Smooth muscle cell (in vitro differentiated cells): ENCODE measurements around the gene MTG2. TPM values are rescaled to one million over a fixed set of nuclear protein-coding genes. Genes with fewer than 3 reads are reported as not detected.

Experiments
- DNase-seq: peaks from one replicate; lab custom pipeline; 2025; ENCODE audit not compliant: unreplicated experiment; lab: John Stamatoyannopoulos, UW
- H2AFZ ChIP-seq: fragments of 200-600 bp; sonication (generic); 2 replicates; pipeline ENCODE4 v1.6.0; 2016; ENCODE audit warnings: antibody characterized with exemption, low read depth, mild to moderate bottlenecking
- H3F3A ChIP-seq: fragments of 200-600 bp; sonication (generic); 2 replicates; pipeline ENCODE4 v1.6.0; 2017; ENCODE audit warnings: antibody characterized with exemption, low read depth
- H3K27ac ChIP-seq: fragments of 200-600 bp; sonication (generic); 2 replicates; pipeline ENCODE4 v1.5.1; 2016; ENCODE audit warnings: low read depth, mild to moderate bottlenecking
- H3K27me3 ChIP-seq: fragments of 200-600 bp; sonication (generic); 2 replicates; pipeline ENCODE4 v1.6.1; 2016; ENCODE audit warnings: low read depth, mild to moderate bottlenecking
- H3K36me3 ChIP-seq: fragments of 200-600 bp; sonication (generic); 2 replicates; pipeline ENCODE4 v1.5.1; 2016; ENCODE audit warnings: low read depth
- H3K4me1 ChIP-seq: fragments of 200-600 bp; sonication (generic); 2 replicates; pipeline ENCODE4 v1.5.1; 2016; ENCODE audit warnings: low read depth
- H3K4me2 ChIP-seq: fragments of 200-600 bp; sonication (generic); 2 replicates; pipeline ENCODE4 v1.6.0; 2016; ENCODE audit warnings: mild to moderate bottlenecking
- H3K4me3 ChIP-seq: fragments of 200-600 bp; sonication (generic); 2 replicates; pipeline ENCODE4 v1.5.1; 2016; ENCODE audit warnings: mild to moderate bottlenecking
- H3K79me2 ChIP-seq: fragments of 200-600 bp; sonication (generic); 2 replicates; pipeline ENCODE4 v1.6.0; 2016; ENCODE audit warnings: low read depth, mild to moderate bottlenecking
- H3K9ac ChIP-seq: fragments of 200-600 bp; sonication (generic); 2 replicates; pipeline ENCODE4 v1.6.0; 2016; ENCODE audit warnings: low read depth
- H3K9me3 ChIP-seq: fragments of 200-600 bp; sonication (generic); replicated peaks from 2 replicates; pipeline ENCODE4 v1.5.1; 2016; ENCODE audit warnings: low read depth
- H4K20me1 ChIP-seq: fragments of 200-600 bp; sonication (generic); 2 replicates; pipeline ENCODE4 v1.6.0; 2016; ENCODE audit warnings: low read depth
- WGBS: methylation state at CpG from one replicate; pipeline ENCODE4 v1.1.7; 2016; ENCODE audit warnings: low lambda C conversion rate; 5-methylcytosine and 5-hydroxymethylcytosine counted together
- polyA plus RNA-seq: library from polyadenylated mRNA; unstranded; fragments of >200 nt; fragmentation: Nextera tagmentation; extraction: Ambion mirVana; gene quantifications from 2 replicates; pipeline ENCODE4 v1.2.1, GENCODE V29; 2016
- total RNA-seq: library from RNA; depleted of rRNA; stranded (reverse); fragments of >200 nt; gene quantifications from 2 replicates; pipeline ENCODE4 v1.2.3, GENCODE V29; 2014
- TF ChIP-seq, protein P1 (sequence below): fragments of 200-600 bp; sonication (generic); IDR thresholded peaks from 2 replicates; pipeline ENCODE4 v1.5.1; 2017; ENCODE audit warnings: borderline replicate concordance, mild to moderate bottlenecking, antibody characterized with exemption; ENCODE audit not compliant: insufficient read depth, poor library complexity, severe bottlenecking

Gene MTG2
- total and polyA plus RNA-seq, 2 experiments from 2014 or later: 17.9 to 21.9 TPM

DNA sequence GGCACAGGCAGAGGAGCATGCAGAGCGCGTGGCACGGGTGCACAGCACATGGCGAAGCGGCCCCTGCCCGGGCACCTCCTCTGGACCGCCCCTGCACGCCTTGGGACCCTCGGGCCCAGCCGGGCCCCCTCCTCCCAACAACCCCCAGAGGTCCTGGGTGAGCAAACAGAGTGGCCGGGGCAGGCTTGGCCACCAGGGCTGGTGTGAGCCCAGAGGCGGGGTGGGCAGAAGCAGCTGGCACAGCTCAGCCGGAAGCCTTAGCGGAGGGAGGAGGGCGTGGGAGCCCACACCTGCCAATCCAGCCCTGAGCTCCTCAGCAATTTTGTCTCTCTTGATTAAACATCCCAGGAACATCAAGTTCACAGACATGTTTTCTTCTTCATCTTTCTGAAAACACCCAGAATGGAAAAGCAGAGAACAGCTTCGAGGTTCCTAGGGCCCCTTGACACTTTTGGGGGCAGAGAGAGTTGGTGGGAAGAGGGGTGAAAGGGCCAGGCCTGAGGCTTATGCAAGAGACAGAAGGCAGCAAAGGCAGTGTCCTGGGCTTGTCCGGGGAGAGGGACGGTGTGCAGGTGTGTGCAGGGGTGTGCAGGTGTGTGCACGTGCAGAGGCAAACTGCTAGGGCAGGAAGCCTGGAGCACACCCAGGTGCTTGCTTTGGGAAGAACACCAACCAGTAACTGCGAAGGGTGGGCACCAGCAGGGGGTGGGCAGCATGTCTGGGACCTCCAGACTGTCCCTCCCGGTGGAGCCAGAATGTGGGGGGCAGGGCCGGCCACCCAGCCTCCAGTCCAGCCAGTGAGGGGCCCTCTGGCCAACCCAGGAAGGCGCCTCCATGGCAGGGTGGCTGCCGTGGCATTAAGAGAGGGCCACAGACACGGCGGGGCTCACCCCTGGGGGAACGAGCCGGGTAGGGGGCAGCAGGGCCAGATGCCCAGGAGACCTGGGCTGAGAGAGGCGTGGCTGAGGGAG lies 32.5 kb downstream of the MTG2 start:
- WGBS: 93% methylated on average over 29 of the region's 29 CpGs
- DNase-seq: no peak
- Histone ChIP-seq H3K4me2 (no peak overlapping the region), H3F3A (no peaks in the 10 kb centered on the region), H3K79me2 (no peaks in the 10 kb centered on the region), H3K36me3 (no peaks in the 10 kb centered on the region), H3K4me3 (no peak overlapping the region), H4K20me1 (peaks cover 4% of the 10 kb centered on the region), H3K9ac (no peak overlapping the region), H3K27ac (no peak overlapping the region), H3K4me1 (peaks cover 10% of the 10 kb centered on the region), H2AFZ (no peak overlapping the region), H3K9me3 (no peaks in the 10 kb centered on the region), H3K27me3 (peaks cover 54% of the 10 kb centered on the region)
- TF ChIP-seq, protein P1, sequence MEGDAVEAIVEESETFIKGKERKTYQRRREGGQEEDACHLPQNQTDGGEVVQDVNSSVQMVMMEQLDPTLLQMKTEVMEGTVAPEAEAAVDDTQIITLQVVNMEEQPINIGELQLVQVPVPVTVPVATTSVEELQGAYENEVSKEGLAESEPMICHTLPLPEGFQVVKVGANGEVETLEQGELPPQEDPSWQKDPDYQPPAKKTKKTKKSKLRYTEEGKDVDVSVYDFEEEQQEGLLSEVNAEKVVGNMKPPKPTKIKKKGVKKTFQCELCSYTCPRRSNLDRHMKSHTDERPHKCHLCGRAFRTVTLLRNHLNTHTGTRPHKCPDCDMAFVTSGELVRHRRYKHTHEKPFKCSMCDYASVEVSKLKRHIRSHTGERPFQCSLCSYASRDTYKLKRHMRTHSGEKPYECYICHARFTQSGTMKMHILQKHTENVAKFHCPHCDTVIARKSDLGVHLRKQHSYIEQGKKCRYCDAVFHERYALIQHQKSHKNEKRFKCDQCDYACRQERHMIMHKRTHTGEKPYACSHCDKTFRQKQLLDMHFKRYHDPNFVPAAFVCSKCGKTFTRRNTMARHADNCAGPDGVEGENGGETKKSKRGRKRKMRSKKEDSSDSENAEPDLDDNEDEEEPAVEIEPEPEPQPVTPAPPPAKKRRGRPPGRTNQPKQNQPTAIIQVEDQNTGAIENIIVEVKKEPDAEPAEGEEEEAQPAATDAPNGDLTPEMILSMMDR: no peak

DNA sequence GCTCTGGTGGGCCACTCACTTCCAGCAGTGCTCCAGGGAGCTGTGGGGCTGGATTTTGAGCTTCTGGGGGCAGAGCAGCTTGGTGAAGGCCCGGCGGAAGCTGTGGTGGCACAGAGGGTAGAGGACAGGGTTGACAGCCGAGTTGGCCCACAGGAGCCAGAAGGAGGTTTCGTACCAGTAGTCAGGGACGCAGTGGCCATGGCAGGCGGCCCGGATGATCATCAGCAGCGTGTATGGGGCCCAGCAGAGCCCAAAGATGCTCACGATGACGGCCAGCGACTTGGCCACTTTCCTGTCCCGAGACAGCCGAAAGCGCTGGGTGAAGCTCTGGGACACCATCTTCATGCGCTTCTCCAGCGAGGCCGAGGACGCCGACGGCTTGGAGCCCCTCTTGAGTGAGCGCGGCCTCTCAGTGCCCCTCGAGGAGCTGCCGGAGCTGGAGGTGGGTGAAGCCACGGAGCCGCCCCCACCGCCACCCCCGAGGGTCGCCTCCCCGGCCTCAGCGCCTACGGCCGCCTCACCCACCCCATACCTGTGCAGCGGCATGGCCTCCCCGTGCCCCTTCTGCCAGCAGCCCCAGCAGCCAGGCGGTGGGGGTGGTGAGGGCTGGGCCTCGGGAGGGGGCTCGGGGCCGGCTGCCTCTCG lies 33.3 kb downstream of the MTG2 start:
- Histone ChIP-seq H3K79me2 (no peaks in the 10 kb centered on the region), H3K4me2 (no peak overlapping the region), H3K36me3 (no peaks in the 10 kb centered on the region), H3F3A (no peaks in the 10 kb centered on the region), H3K9ac (no peak overlapping the region), H3K9me3 (no peaks in the 10 kb centered on the region), H3K27ac (no peak overlapping the region), H3K27me3 (peaks cover 62% of the 10 kb centered on the region), H2AFZ (no peak overlapping the region), H3K4me3 (no peak overlapping the region), H3K4me1 (peaks cover 18% of the 10 kb centered on the region), H4K20me1 (peaks cover 11% of the 10 kb centered on the region)
- no peak for DNase-seq
- WGBS: 89% methylated on average over 27 of the region's 40 CpGs
- TF ChIP-seq, protein P1: no peak

- no peak for DNase-seq
- no peaks in the 10 kb centered on the region for H3K9me3 ChIP-seq
- peaks cover 11% of the 10 kb centered on the region for H4K20me1 ChIP-seq
- 91% methylated on average over 25 of the region's 26 CpGs for WGBS
- H2AFZ ChIP-seq: no peak overlapping the region
- peaks cover 23% of the 10 kb centered on the region for H3K4me1 ChIP-seq
- H3K27me3 ChIP-seq: peaks cover 70% of the 10 kb centered on the region
- H3K36me3 ChIP-seq: no peaks in the 10 kb centered on the region
- H3K4me2 ChIP-seq: no peak overlapping the region
- H3K27ac ChIP-seq: no peak overlapping the region
- no peaks in the 10 kb centered on the region for H3F3A ChIP-seq
- no peak overlapping the region for H3K4me3 ChIP-seq
- H3K79me2 ChIP-seq: no peaks in the 10 kb centered on the region
- H3K9ac ChIP-seq: no peak overlapping the region
- TF ChIP-seq, protein P1: no peak
Measured at GRCh38 chr20:62216636-62217566, 34.1 kb downstream of the MTG2 start.
